Stimulated activated CD8-positive, alpha-beta memory T cell treated with anti-CD3 and anti-CD28 coated beads, Interleukin-7, amount 100 ng/mL, for 48 hours (primary cell): ENCODE data around the gene NLN.
"Not testable (repeated sequence)": the region's sequence is repeated elsewhere in the genome, so short reads cannot be mapped to it uniquely, and the experiment has no call there.

Source experiments
- DNase-seq, 2 donors: peaks; one replicate each; pipeline ENCODE4 v3.0.0-alpha.2; 2020; ENCODE audit warnings: low read depth in 1 of 2; ENCODE audit errors: extremely low read depth in 1 of 2

Gene NLN

GRCh38 chr5:65828022-65828896 is 106.3 kb downstream of the NLN start:
- no peak for DNase-seq

- DNase-seq = no peak
Observed at GRCh38 chr5:65830856-65831255, 108.9 kb downstream of the NLN start.

- no peak for DNase-seq
Observed at GRCh38 chr5:65831276-65831675, 109.3 kb downstream of the NLN start.

- DNase-seq = no peak
Observed at GRCh38 chr5:65832152-65832551, 110.1 kb downstream of the NLN start.

- no peak for DNase-seq
Observed at GRCh38 chr5:65832603-65833228, 110.7 kb downstream of the NLN start.

GRCh38 chr5:65833780-65834179 is 111.8 kb downstream of the NLN start:
- DNase-seq = no peak

- DNase-seq = no peak
Observed at GRCh38 chr5:65834306-65834705, 112.3 kb downstream of the NLN start.

- DNase-seq = no peak
Observed at GRCh38 chr5:65835191-65835590, 113.2 kb downstream of the NLN start.

- DNase-seq = no peak
Observed at GRCh38 chr5:65837139-65837538, 115.1 kb downstream of the NLN start.

- DNase-seq = not testable (repeated sequence)
Observed at GRCh38 chr5:65839170-65839569, 117.2 kb downstream of the NLN start.

GRCh38 chr5:65840071-65840470 is 118.1 kb downstream of the NLN start:
- DNase-seq = no peak

GRCh38 chr5:65844763-65845162 is 122.8 kb downstream of the NLN start:
- not testable (repeated sequence) for DNase-seq

GRCh38 chr5:65846101-65846500 is 124.1 kb downstream of the NLN start:
- DNase-seq = no peak

GRCh38 chr5:65847019-65847418 is 125.0 kb downstream of the NLN start:
- DNase-seq = not testable (repeated sequence)

GRCh38 chr5:65849918-65850317 is 127.9 kb downstream of the NLN start:
- not testable (repeated sequence) for DNase-seq

GRCh38 chr5:65854925-65855324 is 132.9 kb downstream of the NLN start:
- DNase-seq = no peak

- DNase-seq = no peak
Observed at GRCh38 chr5:65855766-65856315, 133.8 kb downstream of the NLN start.

- no peak for DNase-seq
Observed at GRCh38 chr5:65856520-65856919, 134.5 kb downstream of the NLN start.

GRCh38 chr5:65858316-65858715 is 136.3 kb downstream of the NLN start:
- DNase-seq = no peak

- no peak for DNase-seq
Observed at GRCh38 chr5:65861830-65862241, 139.8 kb downstream of the NLN start.

- no peak for DNase-seq
Observed at GRCh38 chr5:65862384-65862783, 140.4 kb downstream of the NLN start.

- no peak for DNase-seq
Observed at GRCh38 chr5:65863747-65864146, 141.7 kb downstream of the NLN start.
